Neuronal stem cell (in vitro differentiated cells): ENCODE measurements around the gene GGCX.

Source experiments
- DNase-seq: peaks from one replicate; pipeline ENCODE4 v3.0.0-alpha.2; 2013; ENCODE audit warnings: low spot score
- H2AFZ ChIP-seq: one replicate; pipeline ENCODE4 v1.6.1; 2013; ENCODE audit warnings: mild to moderate bottlenecking, low read length, inconsistent platforms
- H2AK5ac ChIP-seq: 2 replicates; pipeline ENCODE4 v1.6.1; 2013; ENCODE audit warnings: low read depth, mild to moderate bottlenecking, inconsistent platforms, low read length, moderate library complexity, mixed read lengths
- H2BK120ac ChIP-seq: 2 replicates; pipeline ENCODE4 v1.6.1; 2013; ENCODE audit warnings: low read depth, mild to moderate bottlenecking, inconsistent platforms, low read length, moderate library complexity, mixed read lengths
- H2BK12ac ChIP-seq: one replicate; pipeline ENCODE4 v1.6.1; 2013; ENCODE audit warnings: low read length, inconsistent platforms
- H2BK15ac ChIP-seq: 2 replicates; pipeline ENCODE4 v1.6.1; 2013; ENCODE audit warnings: mild to moderate bottlenecking, low read length, inconsistent platforms, mixed read lengths
- H2BK5ac ChIP-seq: one replicate; pipeline ENCODE4 v1.6.1; 2013; ENCODE audit warnings: inconsistent platforms, mild to moderate bottlenecking, low read length, moderate library complexity
- H3K14ac ChIP-seq: one replicate; pipeline ENCODE4 v1.6.1; 2013; ENCODE audit warnings: low read length, inconsistent platforms
- H3K18ac ChIP-seq: 2 replicates; pipeline ENCODE4 v1.6.1; 2013; ENCODE audit warnings: low read length, inconsistent platforms
- H3K23ac ChIP-seq: 2 replicates; pipeline ENCODE4 v1.6.1; 2013; ENCODE audit warnings: low read depth, mild to moderate bottlenecking, mixed read lengths, low read length, inconsistent platforms; ENCODE audit not compliant: poor library complexity
- H3K27ac ChIP-seq: replicated peaks from 3 replicates; pipeline ENCODE4 v1.5.1; 2013; ENCODE audit warnings: low read length, inconsistent platforms
- H3K27me3 ChIP-seq, 3 experiments: 2 replicates each; pipeline ENCODE4 v1.6.1; 2013; ENCODE audit warnings: low read length in 3 of 3, mild to moderate bottlenecking in 2 of 3, inconsistent platforms in 1 of 3, low read depth in 1 of 3, mixed read lengths in 1 of 3, moderate library complexity in 1 of 3; ENCODE audit not compliant: control insufficient read depth in 3 of 3, insufficient read depth in 3 of 3
- H3K36me3 ChIP-seq, 2 donors: replicated peaks in 1 of 2; 2 replicates each; pipeline ENCODE4 v1.6.1; 2013; ENCODE audit warnings: low read length in 2 of 2; ENCODE audit not compliant: control insufficient read depth in 2 of 2, insufficient read depth in 2 of 2
- H3K4ac ChIP-seq: 2 replicates; pipeline ENCODE4 v1.6.1; 2013; ENCODE audit warnings: inconsistent platforms, mild to moderate bottlenecking, low read length, moderate library complexity
- H3K4me1 ChIP-seq, 2 donors: 1 replicate in 1 of 2; 2 replicates in 1 of 2; pipeline ENCODE4 v1.6.1; 2013; ENCODE audit warnings: low read length in 2 of 2, low read depth in 1 of 2; ENCODE audit not compliant: control insufficient read depth in 2 of 2, insufficient read depth in 1 of 2
- H3K4me2 ChIP-seq: one replicate; pipeline ENCODE4 v1.6.1; 2013; ENCODE audit warnings: mild to moderate bottlenecking, low read length, inconsistent platforms; ENCODE audit not compliant: insufficient read depth, poor library complexity, severe bottlenecking
- H3K4me3 ChIP-seq, 2 donors: 2 replicates each; pipeline ENCODE4 v1.5.1; 2013; ENCODE audit warnings: low read length in 2 of 2, mild to moderate bottlenecking in 2 of 2, inconsistent platforms in 1 of 2, moderate library complexity in 1 of 2
- H3K79me1 ChIP-seq: one replicate; pipeline ENCODE4 v1.6.1; 2013; ENCODE audit warnings: low read depth, mild to moderate bottlenecking, inconsistent platforms, low read length, moderate library complexity
- H3K9ac ChIP-seq: one replicate; pipeline ENCODE4 v1.6.1; 2013; ENCODE audit warnings: mild to moderate bottlenecking, low read depth, low read length, inconsistent platforms; ENCODE audit not compliant: poor library complexity
- H3K9me3 ChIP-seq, 2 donors: replicated peaks in 1 of 2; 2 replicates each; pipeline versions ENCODE3 to v1.6.1; 2013; ENCODE audit warnings: low read length in 2 of 2, mild to moderate bottlenecking in 2 of 2, inconsistent platforms in 1 of 2, low read depth in 1 of 2, mixed read lengths in 1 of 2, moderate library complexity in 1 of 2; ENCODE audit not compliant: control insufficient read depth in 2 of 2, insufficient read depth in 1 of 2
- H4K8ac ChIP-seq: one replicate; pipeline ENCODE4 v1.6.1; 2013; ENCODE audit warnings: low read depth, mild to moderate bottlenecking, inconsistent platforms, low read length, moderate library complexity
- H4K91ac ChIP-seq: one replicate; pipeline ENCODE4 v1.6.1; 2013; ENCODE audit warnings: low read length, low read depth, mild to moderate bottlenecking, inconsistent platforms; ENCODE audit not compliant: poor library complexity
- WGBS, 2 donors: extraction: QIAGEN DNeasy Blood & Tissue Kit; methylation state at CpG; one replicate each; pipeline ENCODE4 v1.1.7; 2013; ENCODE audit warnings: missing lambda C conversion rate in 2 of 2, mixed read lengths in 1 of 2; ENCODE audit not compliant: insufficient read length in 2 of 2, insufficient replicate concordance in 1 of 2; ENCODE audit errors: extremely low coverage in 2 of 2; 5-methylcytosine and 5-hydroxymethylcytosine counted together

Gene GGCX

GRCh38 chr2:85516653-85517389 lies 44.5 kb downstream of the GGCX start:
- Histone ChIP-seq H3K4ac (no peak overlapping the region), H2AFZ (no peak overlapping the region), H3K9ac (no peak overlapping the region), H4K8ac (no peak overlapping the region), H3K18ac (no peak overlapping the region), H2BK120ac (no peak overlapping the region), H3K23ac (no peak overlapping the region), H3K9me3 (peaks cover 0 to 3% of the 10 kb centered on the region in 2 donors), H2AK5ac (no peak overlapping the region), H3K27ac (no peak overlapping the region), H2BK15ac (no peak overlapping the region), H3K4me1 (no peaks in the 10 kb centered on the region), H3K36me3 (no peaks in the 10 kb centered on the region), H3K4me2 (no peak overlapping the region), H2BK12ac (no peak overlapping the region), H3K4me3 (no peak overlapping the region), H3K27me3 (peaks cover 0 to 11% (median 0%) of the 10 kb centered on the region in 3 experiments), H2BK5ac (no peak overlapping the region), H4K91ac (no peak overlapping the region), H3K14ac (no peak overlapping the region), H3K79me1 (no peaks in the 10 kb centered on the region)
- no CpG with 5 or more reads among the region's 8 CpGs for WGBS, 2 donors
- DNase-seq: no peak

GRCh38 chr2:85514323-85514722 lies 47.0 kb downstream of the GGCX start:
- no peaks in the 10 kb centered on the region for H3K36me3 ChIP-seq
- no peak for DNase-seq
- no peak overlapping the region for H3K4ac ChIP-seq
- H3K14ac ChIP-seq: no peak overlapping the region
- peaks cover 0 to 3% of the 10 kb centered on the region in 2 donors for H3K9me3 ChIP-seq
- H2BK15ac ChIP-seq: no peak overlapping the region
- no peak overlapping the region for H3K18ac ChIP-seq
- no CpG with 5 or more reads among the region's 6 CpGs for WGBS, 2 donors
- H2BK12ac ChIP-seq: no peak overlapping the region
- H3K27ac ChIP-seq: no peak overlapping the region
- no peak overlapping the region for H3K4me2 ChIP-seq
- peaks cover 0 to 11% (median 0%) of the 10 kb centered on the region in 3 experiments for H3K27me3 ChIP-seq
- no peaks in the 10 kb centered on the region for H3K79me1 ChIP-seq
- H3K4me1 ChIP-seq: no peaks in the 10 kb centered on the region
- no peak overlapping the region for H3K23ac ChIP-seq
- no peak overlapping the region for H4K91ac ChIP-seq
- H3K4me3 ChIP-seq: no peak overlapping the region
- H3K9ac ChIP-seq: no peak overlapping the region
- no peak overlapping the region for H2AK5ac ChIP-seq
- H2BK120ac ChIP-seq: no peak overlapping the region
- H2AFZ ChIP-seq: no peak overlapping the region
- H4K8ac ChIP-seq: no peak overlapping the region
- H2BK5ac ChIP-seq: no peak overlapping the region

- Histone ChIP-seq H3K4me1 (no peaks in the 10 kb centered on the region), H3K9ac (no peak overlapping the region), H3K36me3 (no peaks in the 10 kb centered on the region), H3K79me1 (no peaks in the 10 kb centered on the region), H2AFZ (no peak overlapping the region), H3K9me3 (no peaks in the 10 kb centered on the region), H2BK12ac (no peak overlapping the region), H2BK120ac (no peak overlapping the region), H3K27me3 (peaks cover 0 to 7% (median 0%) of the 10 kb centered on the region in 3 experiments), H3K27ac (no peak overlapping the region), H3K4ac (no peak overlapping the region), H2BK15ac (no peak overlapping the region), H2BK5ac (no peak overlapping the region), H3K23ac (no peak overlapping the region), H2AK5ac (no peak overlapping the region), H3K4me3 (no peak overlapping the region), H3K4me2 (no peak overlapping the region), H4K91ac (no peak overlapping the region), H3K14ac (no peak overlapping the region), H4K8ac (no peak overlapping the region), H3K18ac (no peak overlapping the region)
- WGBS, 2 donors: no CpG with 5 or more reads among the region's 6 CpGs
- DNase-seq: no peak
These were observed 50.1 kb downstream of the GGCX start for GRCh38 chr2:85511008-85511811.

- Histone ChIP-seq H4K91ac (no peak overlapping the region), H3K4me2 (no peak overlapping the region), H2AK5ac (no peak overlapping the region), H3K9ac (no peak overlapping the region), H2BK15ac (no peak overlapping the region), H3K27ac (no peak overlapping the region), H4K8ac (no peak overlapping the region), H3K4me1 (no peaks in the 10 kb centered on the region), H3K18ac (no peak overlapping the region), H3K27me3 (peaks cover 0 to 15% (median 0%) of the 10 kb centered on the region in 3 experiments), H3K4me3 (no peak overlapping the region), H3K36me3 (no peaks in the 10 kb centered on the region), H3K9me3 (no peaks in the 10 kb centered on the region), H3K79me1 (no peaks in the 10 kb centered on the region), H2BK120ac (no peak overlapping the region), H2AFZ (no peak overlapping the region), H3K23ac (no peak overlapping the region), H3K14ac (no peak overlapping the region), H2BK5ac (no peak overlapping the region), H3K4ac (no peak overlapping the region), H2BK12ac (no peak overlapping the region)
- no peak for DNase-seq
- no CpG with 5 or more reads among the region's 7 CpGs for WGBS, 2 donors
These were observed 54.5 kb downstream of the GGCX start for GRCh38 chr2:85506768-85507181.
